Measurements from ENCODE around the gene SMCO2. TPM values are rescaled to one million over a fixed set of nuclear protein-coding genes. Genes with fewer than 3 reads are reported as not detected.

The SMCO2 gene
- total RNA-seq, 2 donors from 2014 or later, result not detected

DNA sequence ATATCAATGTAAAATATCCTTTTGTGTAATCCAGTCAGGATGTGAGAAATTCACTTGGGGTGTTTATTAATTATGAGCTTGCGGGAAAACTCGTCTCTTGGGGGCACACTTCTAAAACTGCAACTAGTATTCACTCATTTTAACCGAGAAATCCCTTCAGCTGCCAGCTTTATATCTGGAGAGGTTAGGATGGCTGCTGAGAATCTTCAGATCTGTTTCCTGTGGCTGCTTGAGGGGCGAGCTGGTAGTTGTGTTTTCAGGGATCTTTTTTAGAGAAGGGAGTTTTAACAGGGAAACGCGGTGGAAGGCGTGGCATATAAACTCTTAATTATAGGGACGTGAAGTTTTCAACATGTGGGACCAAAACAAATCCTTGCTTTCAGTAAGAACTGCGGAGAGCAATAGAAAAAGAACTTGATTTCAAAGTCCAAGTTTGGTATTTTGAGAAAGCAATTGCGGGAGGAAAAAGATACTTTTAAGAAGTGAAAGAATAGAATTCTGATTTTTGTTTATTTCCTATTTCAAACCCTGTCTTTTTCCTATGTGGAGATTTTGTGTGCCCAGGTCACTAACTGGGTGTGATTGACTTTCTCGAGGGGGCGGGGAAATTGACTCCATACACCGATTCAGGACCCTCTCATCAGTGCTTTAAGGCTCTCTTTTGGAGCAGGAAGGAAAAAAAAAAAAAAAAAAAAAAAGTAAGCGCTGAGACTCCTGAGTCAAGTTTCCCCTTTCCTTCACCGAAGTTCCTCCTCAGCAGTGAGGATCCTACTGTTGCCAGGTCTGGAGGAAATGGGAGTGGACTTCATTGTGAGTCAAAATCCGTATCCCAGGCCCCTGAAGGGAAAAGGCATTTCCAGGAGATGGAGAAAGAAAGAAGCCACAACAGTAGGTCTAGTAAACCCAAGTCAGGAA, 78.6 kb downstream of the SMCO2 start:
- Histone ChIP-seq H3K4me1 (peaks cover 0 to 58% of the 10 kb centered on the region in 2 donors), H3K27me3 (no peaks in the 10 kb centered on the region), H3K4me3 (peak overlapping the region; percentile 72 to 76), H3K27ac (peak overlapping the region; percentile 86 to 93), H3K36me3 (no peaks in the 10 kb centered on the region), H3K9me3 (no peaks in the 10 kb centered on the region)
- DNase-seq (ENCODE audit: low spot score), result no peak
- no peak for TF ChIP-seq CTCF (IDR thresholded peaks at IDR 0.05)

- Histone ChIP-seq H3K4me3 (no peak overlapping the region), H3K27me3 (no peaks in the 10 kb centered on the region), H3K27ac (peak overlapping the region in 1 of 2 donors; percentile 6), H3K9me3 (no peaks in the 10 kb centered on the region), H3K36me3 (no peaks in the 10 kb centered on the region), H3K4me1 (peaks cover 0 to 66% of the 10 kb centered on the region in 2 donors)
- no peak for DNase-seq (ENCODE audit: low spot score)
- TF ChIP-seq CTCF (IDR thresholded peaks at IDR 0.05), result no peak
These were observed 81.0 kb downstream of the SMCO2 start for GRCh38 chr12:27527512-27527911.

DNA sequence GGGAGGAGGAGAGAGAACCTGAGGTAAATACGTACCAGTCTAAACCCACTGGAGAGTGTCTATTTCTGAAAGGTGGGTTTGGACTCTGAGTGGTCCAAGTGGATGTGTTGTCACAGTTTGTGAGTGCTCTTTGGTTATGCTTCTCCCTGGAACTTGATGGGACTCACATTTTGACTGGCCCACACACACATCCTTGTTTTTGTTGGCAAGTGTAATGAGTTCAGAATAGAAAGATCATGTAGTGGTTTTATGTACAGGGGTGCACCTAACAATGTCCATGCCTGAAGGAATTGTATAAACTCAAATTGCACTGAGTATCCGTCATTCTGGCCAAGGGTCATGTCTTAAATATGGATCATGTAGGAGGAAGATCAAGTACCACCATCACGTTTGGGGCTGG, 82.3 kb downstream of the SMCO2 start:
- Histone ChIP-seq H3K4me1 (peaks cover 0 to 59% of the 10 kb centered on the region in 2 donors), H3K27me3 (no peaks in the 10 kb centered on the region), H3K4me3 (no peak overlapping the region), H3K36me3 (no peaks in the 10 kb centered on the region), H3K27ac (no peak overlapping the region), H3K9me3 (no peaks in the 10 kb centered on the region)
- DNase-seq (ENCODE audit: low spot score), result no peak
- no peak for TF ChIP-seq CTCF (IDR thresholded peaks at IDR 0.05)

DNA sequence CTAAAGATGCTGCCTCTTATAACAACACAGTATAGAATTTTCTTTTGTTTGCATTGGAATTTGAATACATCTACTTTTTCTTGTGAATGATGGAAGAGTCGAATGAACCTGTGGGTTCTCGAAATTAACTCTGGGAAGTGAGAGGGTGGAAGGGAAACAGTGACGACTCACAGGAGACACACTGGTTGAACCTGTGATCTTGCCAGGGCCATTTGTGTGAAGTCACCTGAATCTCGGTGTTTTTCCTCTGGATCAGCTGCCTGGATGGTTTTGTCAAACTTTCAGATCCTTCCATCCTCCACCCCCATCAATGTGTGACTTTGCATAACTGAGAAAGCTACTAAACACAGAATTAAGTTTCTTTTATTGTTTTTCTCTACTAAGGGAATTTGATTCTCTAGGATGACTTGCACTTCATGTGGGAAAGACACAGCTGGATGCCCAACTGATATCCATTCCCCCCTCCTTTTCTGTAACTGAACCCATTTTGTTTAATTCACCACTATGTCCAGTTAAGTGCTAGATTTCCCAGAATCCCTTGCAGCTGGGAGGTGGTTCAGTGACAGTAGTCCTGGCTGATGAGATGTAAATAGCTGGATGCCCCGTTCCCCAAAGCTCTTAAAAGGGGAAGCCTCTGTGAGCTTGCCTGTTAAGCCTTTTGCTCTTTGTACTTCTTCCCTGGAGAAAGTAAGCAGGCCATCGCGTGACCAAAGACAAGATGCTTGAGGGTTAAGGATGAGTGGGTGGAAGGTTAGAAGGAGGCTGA, 83.8 kb downstream of the SMCO2 start:
- no peak for DNase-seq (ENCODE audit: low spot score)
- Histone ChIP-seq H3K36me3 (no peaks in the 10 kb centered on the region), H3K27ac (no peak overlapping the region), H3K27me3 (no peaks in the 10 kb centered on the region), H3K4me3 (no peak overlapping the region), H3K9me3 (no peaks in the 10 kb centered on the region), H3K4me1 (peaks cover 0 to 67% of the 10 kb centered on the region in 2 donors)
- no peak for TF ChIP-seq CTCF (IDR thresholded peaks at IDR 0.05)

- Histone ChIP-seq H3K9me3 (no peaks in the 10 kb centered on the region), H3K4me3 (no peak overlapping the region), H3K27ac (no peak overlapping the region), H3K4me1 (peaks cover 0 to 52% of the 10 kb centered on the region in 2 donors), H3K27me3 (no peaks in the 10 kb centered on the region), H3K36me3 (no peaks in the 10 kb centered on the region)
- TF ChIP-seq CTCF (IDR thresholded peaks at IDR 0.05), result no peak
- no peak for DNase-seq (ENCODE audit: low spot score)
These were observed 85.4 kb downstream of the SMCO2 start for GRCh38 chr12:27531896-27532295.

All from right atrium auricular region (tissue), 2 donors.